GM13977 (cell line): ENCODE results near the gene ERO1B.

Experiments
- DNase-seq: peaks from one replicate; pipeline ENCODE4 v3.0.0; 2012; ENCODE audit warnings: low spot score
- in situ Hi-C: fragments of 300-500 bp; cut with MboI; formaldehyde crosslinking; loops from one replicate; pipeline ENCODE4 v1.12.0; 2022; ENCODE audit warnings: low sequenced_read_pairs, low pct_unique_long_range_greater_than_20kb, mixed read lengths, inconsistent platforms; ENCODE audit not compliant: unreplicated experiment
- TF ChIP-seq, protein P1 (sequence below): IDR thresholded peaks from 2 replicates; pipeline ENCODE4 v1.5.1; 2012; ENCODE audit warnings: mild to moderate bottlenecking, control low read depth; ENCODE audit not compliant: insufficient read depth; ENCODE audit errors: extremely low read depth, missing control alignments

Gene ERO1B

GRCh38 chr1:236168716-236169429 lies 112.9 kb downstream of the ERO1B start:
- DNase-seq, result no peak
- TF ChIP-seq, protein P1, sequence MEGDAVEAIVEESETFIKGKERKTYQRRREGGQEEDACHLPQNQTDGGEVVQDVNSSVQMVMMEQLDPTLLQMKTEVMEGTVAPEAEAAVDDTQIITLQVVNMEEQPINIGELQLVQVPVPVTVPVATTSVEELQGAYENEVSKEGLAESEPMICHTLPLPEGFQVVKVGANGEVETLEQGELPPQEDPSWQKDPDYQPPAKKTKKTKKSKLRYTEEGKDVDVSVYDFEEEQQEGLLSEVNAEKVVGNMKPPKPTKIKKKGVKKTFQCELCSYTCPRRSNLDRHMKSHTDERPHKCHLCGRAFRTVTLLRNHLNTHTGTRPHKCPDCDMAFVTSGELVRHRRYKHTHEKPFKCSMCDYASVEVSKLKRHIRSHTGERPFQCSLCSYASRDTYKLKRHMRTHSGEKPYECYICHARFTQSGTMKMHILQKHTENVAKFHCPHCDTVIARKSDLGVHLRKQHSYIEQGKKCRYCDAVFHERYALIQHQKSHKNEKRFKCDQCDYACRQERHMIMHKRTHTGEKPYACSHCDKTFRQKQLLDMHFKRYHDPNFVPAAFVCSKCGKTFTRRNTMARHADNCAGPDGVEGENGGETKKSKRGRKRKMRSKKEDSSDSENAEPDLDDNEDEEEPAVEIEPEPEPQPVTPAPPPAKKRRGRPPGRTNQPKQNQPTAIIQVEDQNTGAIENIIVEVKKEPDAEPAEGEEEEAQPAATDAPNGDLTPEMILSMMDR, result no peak
- in situ Hi-C loops, result no loop called here

DNA sequence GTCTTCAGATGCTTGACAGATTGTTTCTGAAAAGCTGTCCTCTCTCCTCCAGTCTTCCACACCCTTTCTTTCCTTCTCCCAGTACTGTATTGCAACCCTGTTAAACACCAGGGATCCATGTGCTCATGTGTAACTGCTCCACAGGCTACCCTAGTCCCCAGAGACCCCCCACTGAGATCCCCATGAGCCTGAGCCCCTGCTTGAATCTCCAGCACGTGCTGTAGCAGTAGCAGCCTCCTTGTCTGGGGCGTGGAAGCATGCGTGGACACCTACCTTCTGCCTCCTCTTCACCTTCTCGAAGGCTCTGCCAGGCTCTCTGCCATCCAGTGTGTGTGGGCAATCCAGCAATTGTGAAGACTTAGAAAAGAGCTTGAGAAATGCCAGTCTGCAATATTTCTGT lies 114.2 kb downstream of the ERO1B start:
- no peak for DNase-seq
- in situ Hi-C loops, result no loop called here
- TF ChIP-seq, protein P1, result no peak

GRCh38 chr1:236167154-236167553 lies 114.6 kb downstream of the ERO1B start:
- TF ChIP-seq, protein P1, result no peak
- no peak for DNase-seq
- in situ Hi-C loops, result no loop called here

DNA sequence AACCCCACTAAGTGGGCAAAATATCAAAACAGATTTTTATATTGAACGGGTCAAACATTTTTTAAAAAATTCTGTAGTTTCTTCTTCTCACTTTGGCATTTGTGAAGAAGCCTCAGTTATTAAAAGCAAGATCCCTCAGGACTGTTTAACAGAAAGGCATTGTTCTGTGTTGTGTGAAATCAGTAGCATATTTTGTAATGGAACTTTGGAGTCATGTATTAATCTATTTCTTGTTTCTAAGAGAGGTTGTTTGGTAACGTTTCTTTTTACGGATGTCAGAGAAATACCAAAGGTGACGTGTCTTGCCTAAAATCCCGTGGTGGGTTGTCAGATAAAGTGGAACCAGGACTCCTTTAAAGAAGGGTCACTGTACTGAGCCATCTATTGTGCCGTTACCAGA lies 115.7 kb downstream of the ERO1B start:
- in situ Hi-C loops, result no loop called here
- DNase-seq, result no peak
- TF ChIP-seq, protein P1, result no peak
